T-helper 1 cell treated with Interleukin-12 subunit alpha and Interleukin-12 subunit beta and Interleukin-4 antibody, amounts not matched to agents 30 ng/mL and 1 ng/mL, for 36 hours (primary cell): ENCODE results near the gene LGALS3BP. TPM values are rescaled to one million over a fixed set of nuclear protein-coding genes. Genes with fewer than 3 reads are reported as not detected.
"Not testable (repeated sequence)": the region's sequence is repeated elsewhere in the genome, so short reads cannot be mapped to it uniquely, and the experiment has no call there.

Experiments
- intact Hi-C: fragments of 100-400 bp; cut with micrococcal nuclease; formaldehyde crosslinking; loops from one replicate; pipeline ENCODE4 v1.15.1; 2024
- total RNA-seq: library from RNA; stranded (reverse); gene quantifications from 2 replicates; pipeline ENCODE4 v1.2.3, GENCODE V29; 2022

Gene LGALS3BP, protein sequence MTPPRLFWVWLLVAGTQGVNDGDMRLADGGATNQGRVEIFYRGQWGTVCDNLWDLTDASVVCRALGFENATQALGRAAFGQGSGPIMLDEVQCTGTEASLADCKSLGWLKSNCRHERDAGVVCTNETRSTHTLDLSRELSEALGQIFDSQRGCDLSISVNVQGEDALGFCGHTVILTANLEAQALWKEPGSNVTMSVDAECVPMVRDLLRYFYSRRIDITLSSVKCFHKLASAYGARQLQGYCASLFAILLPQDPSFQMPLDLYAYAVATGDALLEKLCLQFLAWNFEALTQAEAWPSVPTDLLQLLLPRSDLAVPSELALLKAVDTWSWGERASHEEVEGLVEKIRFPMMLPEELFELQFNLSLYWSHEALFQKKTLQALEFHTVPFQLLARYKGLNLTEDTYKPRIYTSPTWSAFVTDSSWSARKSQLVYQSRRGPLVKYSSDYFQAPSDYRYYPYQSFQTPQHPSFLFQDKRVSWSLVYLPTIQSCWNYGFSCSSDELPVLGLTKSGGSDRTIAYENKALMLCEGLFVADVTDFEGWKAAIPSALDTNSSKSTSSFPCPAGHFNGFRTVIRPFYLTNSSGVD
- 212 and 224 TPM in 2 replicates for total RNA-seq

DNA sequence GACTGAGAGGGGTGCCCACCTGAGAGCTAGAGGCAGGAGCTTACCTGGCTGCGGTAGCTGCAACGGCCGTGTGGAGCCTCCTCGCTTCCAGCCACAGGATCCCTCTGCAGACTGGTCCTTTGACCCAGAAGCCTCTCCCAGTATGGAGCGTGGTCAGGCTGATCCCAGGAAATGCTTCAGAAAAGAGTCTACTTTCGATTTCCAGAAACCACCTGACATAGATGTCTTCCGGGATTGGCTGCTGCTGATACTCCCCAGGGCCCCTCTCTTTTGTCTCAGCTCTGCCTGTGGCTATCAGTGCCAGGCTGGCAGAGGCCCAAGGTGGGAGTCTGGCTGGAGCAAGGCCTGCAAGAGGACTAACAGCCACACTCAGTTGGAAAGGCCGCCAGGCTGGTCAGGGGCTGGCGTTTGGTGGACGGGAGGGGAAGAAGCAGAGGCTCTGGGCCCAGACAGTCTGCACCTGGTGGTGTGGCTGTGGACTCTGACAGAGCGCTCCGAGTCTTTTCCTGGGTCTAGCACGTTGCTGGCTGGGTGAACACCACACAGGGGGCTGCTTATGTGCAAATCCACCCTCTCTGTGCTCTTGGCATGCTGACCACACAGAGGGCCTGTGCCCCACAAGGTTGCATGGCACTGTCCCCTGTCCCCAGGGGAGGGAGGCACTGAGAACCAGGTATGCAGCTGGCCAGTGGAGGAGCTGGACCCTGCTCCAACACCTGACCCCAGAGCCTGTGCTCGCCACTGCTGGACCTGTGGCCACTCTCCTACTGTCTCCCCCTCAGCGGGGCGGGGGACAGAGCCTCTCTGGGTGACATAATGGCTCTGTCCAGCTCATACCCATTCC, at the start of gene LGALS3BP:
LGALS3BP (minus strand) TSS at position 144 of the 844 bp plus-strand sequence. CDS start 2,732 bp downstream, outside the sequence.
- intact Hi-C loops: loop anchor here (10.0 kb wide), 2 partner anchors 245 to 815 kb away; partner anchors contain the start of gene SYNGR2

DNA sequence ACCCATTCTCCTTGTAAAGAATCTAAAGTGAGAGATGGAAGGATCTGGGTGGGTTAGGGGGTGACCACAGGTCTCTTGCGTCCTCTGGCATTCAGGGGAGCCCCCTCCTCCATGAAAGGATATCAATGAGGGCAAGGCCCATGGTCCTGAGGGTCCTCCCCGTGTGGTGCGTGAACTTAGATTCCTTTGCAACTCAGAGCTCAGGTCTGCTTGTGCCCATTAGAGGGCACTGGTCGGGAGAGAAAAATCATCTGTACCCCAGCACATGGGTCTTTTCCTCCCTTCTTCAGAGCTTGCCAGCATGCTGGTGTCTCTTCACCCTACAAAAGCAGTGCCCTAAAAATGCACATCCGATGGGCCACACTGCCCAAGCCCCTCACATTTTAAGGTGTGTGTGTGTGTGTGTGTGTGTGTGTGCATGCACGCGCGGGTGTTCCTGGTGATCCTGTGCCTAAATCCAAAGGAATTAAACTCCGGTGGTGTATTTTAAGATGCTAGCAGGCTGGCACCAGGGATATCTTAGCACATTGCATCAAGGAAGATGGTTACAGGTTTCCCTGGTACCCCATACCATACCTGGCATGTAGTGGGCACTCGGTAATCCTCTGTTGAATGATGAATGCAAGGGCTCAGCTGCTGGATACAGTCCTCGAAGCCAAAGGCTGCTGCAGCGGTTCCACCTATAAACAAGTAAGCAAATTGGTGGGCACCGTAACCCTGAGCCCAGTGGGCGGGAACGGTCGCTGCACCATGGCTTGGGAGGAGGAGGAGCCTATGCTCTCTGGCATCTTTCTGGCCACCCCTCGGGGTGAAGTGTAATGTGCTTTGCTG, 49.0 kb upstream of the LGALS3BP start:
- intact Hi-C loops: no loop called here

DNA sequence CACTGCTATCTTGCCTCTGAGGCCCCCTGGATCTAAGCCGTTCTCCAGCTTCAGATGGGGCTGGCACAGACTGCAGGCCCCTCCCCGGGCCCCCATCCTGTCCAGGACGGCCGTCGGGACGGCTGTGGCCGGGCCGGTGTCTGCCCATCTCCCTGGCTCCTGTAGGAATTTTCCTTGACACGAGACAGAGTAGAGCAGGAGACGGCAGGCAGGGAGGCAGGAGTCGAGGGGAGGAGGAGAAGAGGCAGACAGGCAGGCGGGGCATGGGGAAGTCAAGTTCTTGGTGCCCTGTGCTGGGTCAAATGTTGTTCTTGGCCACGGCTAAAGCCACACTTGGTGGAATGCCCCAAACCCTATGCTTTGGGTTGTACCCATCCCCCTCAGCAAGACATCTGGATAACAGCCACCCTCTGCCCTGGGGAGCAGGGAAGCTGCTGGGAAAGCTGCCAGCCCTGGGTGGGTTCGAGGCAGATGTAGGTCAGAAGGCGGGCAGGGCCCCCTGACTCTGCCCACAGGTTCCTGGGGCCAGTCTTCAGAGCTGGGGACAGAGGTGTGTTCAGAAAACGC, 48.3 kb upstream of the LGALS3BP start:
- intact Hi-C loops: no loop called here

DNA sequence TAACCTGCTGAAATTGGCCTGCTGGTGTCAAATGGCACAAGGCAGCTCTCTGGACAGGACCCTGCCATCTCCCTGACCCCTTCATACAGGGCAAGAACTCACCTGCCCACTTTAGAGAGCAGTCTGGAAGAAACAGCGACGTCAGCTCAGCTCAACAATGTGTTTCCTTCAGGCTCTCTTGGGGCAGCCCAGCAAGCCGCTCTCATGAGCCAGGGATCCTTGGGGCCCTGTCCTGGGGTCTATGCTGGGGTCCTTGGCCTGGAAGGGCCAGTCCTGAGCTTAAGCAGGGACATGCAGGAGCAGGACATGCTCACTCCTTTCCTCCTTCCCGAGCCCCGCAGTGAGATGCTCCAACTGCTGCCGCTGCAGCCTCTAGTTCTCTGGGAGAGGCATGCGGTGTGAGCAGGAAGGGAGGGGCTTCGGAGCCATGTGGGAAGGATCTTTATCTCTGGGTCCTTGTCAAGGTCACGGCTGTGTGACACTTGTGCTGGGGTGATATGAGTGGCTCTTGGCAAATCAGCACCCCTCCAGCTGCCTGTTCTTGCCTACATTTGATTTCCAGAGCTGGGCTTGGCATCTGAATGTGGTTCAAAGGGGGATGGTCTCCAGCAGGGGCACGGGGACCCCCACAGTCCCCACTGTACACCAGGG, 47.7 kb upstream of the LGALS3BP start:
- intact Hi-C loops: no loop called here

DNA sequence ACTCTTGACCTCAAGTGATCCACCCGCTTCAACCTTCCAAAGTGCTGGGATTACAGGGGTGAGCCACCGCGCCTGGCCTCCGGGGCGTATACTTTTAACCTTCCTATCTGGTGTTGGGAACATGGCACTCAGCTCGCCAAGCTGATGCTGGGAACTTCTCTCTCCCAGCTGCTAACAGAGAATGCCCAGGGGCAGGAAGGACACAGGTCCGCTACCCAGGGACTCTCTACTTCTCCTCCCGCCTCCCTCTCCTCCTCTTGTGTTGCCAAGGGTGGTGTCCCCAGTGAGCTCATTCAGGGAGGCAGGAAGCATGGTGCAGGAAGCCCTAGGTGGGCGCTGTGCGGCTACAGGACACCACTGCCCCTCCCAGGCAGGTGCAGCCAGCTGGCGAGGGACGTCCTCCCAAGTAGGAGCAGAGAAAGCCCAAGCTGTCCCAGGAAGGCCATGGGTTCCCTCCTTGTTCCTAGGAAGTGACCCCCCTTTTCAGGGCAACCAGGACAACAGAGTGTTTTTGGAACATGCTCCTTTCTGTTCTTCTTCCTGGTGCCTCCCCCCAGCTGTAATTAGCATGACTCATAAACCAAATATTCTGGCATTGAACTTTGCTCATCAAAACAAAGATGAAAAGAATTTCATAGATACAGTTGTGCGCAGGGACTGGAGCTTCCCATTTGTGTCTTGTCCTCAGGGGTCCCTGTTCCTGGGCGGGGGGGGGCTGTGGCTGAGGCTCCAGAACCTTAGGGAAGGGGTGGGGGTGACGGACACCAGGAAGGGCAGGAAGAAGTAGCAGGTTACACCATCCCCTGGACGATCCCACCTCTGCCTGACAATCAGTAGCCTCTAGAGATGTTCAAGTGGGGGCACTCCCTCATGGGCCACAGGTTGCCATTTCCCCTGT, 46.9 kb upstream of the LGALS3BP start:
- intact Hi-C loops: no loop called here

DNA sequence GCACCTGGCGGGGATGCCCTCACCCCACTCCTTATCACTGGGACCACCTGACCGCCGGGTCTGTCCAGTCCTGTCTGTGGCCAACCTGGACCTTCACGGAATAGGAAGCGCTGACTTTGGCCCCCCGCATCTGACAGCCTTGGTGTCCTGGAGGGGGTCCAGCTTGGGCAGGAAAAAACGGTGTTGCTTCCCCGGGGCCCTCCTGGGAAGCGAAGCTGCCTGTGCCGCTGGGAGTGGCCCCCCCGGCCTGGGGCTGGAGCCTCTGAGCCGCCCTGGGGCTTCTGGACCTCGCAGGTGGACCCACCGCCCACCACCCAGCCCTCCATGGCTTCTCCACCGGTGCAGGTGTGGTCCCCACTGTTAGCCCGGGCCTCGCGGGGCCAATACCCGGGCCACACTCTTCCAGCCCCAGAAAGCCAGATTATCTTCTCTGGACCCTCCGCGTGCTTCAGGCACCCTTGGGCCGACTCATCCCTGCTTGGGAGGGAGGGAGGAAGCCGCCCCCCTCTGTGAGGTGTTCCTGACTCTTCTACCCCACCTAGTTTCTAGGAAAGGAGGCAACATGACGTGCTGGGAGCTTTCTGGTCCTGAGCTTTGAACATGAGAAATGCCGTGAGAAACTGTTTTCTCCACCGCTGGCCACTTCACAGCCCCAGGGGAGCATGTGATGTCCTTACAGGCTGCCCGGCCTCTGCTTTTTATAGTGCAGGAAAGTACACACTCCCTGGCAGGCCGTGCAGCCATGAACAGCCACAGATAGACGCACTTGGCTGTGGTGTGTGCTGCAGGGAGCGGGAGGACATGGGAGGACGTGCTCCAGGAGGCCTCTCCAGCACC, 45.4 kb upstream of the LGALS3BP start:
- intact Hi-C loops: no loop called here

DNA sequence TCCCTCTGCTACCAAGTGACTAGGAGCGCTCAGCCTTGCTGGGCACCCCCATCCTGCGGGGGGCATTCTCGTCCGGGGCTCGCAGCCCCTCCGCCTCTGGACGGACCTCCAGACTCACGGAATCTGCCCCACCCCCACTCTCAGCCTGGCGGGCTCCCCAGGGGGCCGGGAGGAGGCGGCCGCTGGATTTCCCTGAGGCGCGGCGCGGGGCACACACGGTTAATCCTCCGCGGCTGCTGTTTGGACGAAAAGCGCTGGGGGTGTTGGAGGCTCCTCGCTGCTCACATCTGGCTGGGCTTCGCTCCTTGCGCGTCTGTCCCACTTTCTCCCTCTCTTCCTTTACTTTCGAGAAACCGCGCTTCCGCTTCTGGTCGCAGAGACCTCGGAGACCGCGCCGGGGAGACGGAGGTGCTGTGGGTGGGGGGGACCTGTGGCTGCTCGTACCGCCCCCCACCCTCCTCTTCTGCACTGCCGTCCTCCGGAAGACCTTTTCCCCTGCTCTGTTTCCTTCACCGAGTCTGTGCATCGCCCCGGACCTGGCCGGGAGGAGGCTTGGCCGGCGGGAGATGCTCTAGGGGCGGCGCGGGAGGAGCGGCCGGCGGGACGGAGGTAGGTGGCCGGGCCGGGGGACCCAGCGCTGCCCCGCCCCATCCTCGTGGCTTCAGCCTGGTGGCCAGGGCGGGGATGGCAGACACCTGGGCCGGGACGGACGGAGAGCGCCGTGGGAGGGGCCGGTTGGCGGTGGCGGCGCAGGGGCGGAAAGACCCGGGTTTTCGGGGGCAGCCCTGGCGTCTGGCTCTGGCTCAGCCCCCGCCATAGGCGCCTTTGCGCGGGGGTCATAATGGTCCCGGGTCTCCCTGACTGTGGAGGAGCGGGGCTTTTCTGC, 44.4 kb upstream of the LGALS3BP start, which contains the start of gene C1QTNF1:
C1QTNF1 (plus strand) TSS at position 284 of the 886 bp plus-strand sequence. CDS start 19,800 bp downstream, outside the sequence.
- intact Hi-C loops: no loop called here

DNA sequence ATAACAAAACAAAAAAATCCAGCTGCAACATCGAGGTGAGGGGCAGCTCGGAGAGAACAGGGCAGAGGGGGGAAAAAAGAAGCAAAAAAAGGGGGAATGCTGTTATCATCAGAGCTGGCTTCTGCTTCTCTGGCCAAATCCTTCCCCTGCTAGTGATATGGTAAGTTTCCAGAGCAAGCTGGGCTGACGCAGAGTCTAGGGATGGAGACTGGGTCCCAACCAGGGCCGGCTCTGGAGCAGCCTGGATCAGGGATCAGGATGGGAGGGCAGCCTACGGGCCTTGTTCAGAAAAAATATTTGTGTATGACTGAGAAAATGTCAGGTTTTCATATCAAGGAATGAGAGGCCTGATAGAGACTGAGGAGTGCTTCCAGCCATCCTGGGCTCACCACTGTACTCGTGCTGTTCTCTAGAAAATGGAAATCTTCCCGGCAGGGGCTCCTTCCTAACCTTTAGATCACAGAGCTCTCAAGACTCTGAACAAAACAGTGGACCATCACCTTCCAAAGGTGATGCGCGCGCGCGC, 43.5 kb upstream of the LGALS3BP start:
- intact Hi-C loops: no loop called here

DNA sequence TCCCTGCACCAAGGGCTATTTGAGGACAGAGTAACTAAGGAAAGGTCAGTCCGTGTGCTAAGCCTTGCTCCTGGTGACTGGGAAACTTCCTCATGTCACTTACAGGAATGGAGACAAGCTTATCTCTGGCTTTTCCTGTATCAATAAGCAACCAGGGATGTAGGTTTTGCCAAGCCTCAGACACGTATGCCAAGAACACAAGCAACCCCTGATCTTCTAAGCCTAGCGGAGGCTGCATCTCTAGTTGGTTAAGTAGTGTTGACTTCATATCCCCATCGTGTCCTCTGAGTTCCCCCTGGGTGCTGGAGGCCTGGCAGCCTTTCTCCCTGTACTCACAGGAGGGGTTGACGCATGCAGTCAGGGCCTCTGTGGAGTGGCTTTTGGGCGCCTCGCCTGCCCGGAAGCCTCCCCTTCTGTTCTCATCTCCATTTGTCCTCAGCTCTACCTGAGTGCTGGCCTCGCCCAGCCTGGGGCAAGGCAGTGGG, 42.8 kb upstream of the LGALS3BP start:
- intact Hi-C loops: no loop called here

DNA sequence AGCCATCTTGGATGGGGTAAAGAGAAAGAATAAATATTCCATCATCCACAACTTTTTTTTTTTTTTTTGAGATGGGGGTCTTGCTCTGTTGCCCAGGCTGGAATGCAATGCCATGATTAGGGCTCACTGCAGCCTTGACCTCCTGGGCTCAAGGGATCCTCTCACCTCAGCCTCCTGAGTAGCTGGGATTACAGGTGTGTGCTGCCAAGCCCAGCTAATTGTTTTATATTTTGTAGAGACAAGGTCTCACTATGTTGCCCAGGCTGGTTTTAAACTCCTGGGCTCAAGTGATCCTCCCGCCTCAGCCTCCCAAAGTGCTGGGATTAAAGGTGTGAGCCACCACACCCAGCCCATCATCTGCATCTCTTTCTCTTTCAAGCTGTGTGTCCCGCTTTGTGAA, 42.2 kb upstream of the LGALS3BP start:
- intact Hi-C loops: not testable (repeated sequence)

DNA sequence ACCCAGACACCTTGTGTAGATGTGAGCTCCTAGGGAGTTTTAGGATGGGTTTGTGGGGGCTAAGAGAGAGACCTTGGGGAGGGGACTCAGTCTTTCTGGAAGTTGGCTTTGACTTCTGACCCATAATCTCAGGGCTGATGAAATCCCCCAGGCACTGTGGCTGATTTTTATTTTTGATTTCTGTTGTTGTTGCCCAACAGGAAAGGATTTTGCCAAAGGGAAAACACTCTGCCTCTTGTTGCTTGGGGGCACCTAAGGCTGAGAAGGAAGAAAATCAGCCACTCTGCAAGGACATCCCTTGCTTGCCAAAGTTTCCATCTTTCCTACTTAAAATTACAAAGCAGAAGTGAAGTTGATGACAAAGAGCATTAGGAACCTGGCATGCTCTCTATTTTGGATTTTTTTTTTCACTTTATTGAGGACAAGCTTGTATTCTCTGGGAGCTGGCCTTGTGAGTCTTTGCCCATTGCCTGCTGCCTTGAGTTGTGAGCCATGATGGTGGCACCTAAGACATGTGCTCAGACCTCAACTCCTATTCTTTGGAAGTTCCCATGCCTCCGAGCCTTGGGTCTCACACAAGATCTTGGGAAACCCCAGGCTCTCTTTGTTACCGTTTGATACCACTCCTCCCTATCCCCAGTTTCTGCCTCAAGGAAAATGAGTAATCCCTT, 41.0 kb upstream of the LGALS3BP start:
- intact Hi-C loops: no loop called here

DNA sequence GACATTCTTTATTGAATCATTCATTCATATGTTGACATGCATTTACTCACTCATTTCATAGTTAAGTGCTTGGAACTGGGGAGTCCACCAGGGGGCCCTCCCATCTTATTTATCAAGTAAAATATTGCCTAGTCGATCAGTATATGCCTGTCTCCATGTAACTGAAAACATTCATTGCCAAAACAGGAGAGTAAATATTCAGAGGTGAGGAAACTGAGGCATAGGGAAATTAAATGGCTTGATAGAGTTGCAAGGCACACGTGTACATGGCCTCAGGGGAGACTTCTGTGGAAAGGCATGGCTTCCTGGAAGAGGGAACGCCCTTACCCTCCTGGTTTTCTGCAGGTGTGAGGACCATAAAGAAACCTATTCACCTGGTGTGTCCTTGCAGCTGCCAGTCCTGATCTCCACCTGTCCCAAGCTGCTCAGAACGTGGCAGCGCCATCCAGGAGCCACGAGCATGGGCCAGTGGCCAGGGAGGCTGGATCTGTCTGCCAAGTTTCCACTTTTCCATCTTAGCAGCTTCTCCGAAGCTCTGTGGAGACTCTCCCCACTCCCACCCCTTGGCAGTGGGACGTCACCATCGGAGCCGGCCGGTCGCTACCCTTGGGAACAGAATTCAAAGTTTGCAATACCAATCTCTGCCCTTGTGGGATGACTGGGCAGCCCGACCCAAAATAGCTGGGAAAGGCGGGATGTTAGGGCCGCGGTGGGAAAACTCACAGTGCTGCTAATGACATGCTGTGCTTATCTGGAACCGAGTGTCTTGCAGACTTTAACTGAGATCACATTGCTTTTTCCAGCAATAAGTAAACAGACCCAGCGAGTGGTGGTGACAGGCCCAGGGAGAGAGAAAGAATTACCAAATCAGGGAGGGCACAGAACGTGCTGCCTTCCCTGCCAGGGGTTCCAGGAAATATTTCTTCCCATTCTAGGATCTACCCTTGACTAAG, 40.2 kb upstream of the LGALS3BP start:
- intact Hi-C loops: loop anchor here (1.0 kb wide), 3 partner anchors 22 to 371 kb away; no protein-coding TSS in a partner anchor

DNA sequence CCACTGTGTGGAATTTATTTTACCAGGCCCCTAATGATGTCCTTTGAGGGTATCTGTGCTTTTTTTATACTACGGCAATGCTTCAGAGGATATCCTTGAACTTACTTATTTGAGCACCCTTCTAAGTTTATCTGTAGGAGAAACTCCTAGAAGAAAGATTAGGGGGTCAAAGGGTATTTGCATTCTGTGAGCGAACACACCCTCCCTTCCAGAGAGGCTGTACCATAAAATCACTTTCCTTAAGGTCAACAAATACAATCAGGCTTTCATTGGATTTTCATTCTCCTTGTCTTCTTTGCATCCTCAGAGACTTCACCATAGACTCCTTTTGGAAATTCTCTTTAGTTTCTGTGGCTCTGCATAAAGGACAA, 39.5 kb upstream of the LGALS3BP start:
- intact Hi-C loops: loop anchor here (1.0 kb wide), 3 partner anchors 23 to 372 kb away; no protein-coding TSS in a partner anchor

DNA sequence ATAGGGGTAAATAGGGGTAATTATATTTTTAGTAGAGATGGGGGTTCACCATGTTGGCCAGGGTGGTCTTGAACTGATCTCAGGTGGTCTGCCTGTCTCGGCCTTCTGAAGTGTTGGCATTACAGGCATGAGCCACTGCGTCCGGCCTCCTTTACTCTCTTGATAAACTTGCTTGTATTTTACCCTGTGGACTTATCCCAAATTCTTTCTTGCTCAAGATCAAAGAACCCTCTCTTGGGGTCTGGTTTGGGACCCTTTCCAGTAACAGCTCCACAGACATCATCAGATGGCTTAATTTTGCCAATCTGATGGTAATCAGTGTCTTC, 38.6 kb upstream of the LGALS3BP start:
- intact Hi-C loops: no loop called here
